ENCODE results near the gene SEPTIN3.

DNA sequence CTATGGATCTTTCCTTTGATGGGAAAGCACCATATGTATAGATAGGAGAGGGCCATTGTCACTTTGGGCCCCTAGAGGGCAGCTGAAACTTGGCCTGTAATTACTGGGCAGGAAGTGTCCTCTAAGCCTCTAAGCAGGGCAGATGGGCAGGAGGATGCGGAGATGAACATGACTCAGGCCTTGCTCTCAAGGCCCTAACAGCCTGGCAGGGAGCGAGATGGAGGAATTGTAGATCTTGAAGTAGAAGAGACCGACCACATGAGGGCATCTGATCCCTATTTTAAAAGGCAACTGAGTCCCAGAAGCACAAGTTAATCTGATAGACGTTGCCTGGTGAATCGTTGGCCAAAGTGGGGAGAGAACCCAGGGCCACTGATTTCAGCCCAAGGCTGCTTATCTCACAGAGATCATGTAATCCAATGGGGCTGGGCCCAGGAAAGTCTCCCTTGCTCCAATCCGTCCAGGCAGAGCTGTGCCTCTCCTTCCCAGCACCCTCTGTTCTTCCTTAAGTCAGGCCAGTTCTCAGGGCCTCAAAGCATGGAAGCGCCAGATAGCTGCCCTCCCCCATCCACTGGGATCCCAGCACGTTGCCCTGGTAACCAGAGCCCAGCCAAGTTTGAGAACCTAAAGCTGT, 2.5 kb upstream of the SEPTIN3 start:
- TF ChIP-seq, protein P1, sequence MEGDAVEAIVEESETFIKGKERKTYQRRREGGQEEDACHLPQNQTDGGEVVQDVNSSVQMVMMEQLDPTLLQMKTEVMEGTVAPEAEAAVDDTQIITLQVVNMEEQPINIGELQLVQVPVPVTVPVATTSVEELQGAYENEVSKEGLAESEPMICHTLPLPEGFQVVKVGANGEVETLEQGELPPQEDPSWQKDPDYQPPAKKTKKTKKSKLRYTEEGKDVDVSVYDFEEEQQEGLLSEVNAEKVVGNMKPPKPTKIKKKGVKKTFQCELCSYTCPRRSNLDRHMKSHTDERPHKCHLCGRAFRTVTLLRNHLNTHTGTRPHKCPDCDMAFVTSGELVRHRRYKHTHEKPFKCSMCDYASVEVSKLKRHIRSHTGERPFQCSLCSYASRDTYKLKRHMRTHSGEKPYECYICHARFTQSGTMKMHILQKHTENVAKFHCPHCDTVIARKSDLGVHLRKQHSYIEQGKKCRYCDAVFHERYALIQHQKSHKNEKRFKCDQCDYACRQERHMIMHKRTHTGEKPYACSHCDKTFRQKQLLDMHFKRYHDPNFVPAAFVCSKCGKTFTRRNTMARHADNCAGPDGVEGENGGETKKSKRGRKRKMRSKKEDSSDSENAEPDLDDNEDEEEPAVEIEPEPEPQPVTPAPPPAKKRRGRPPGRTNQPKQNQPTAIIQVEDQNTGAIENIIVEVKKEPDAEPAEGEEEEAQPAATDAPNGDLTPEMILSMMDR (IDR thresholded peaks at IDR 0.05; ENCODE audit: poor library complexity): peak; percentile 50
- TF ChIP-seq EZH2phosphoT487 (IDR thresholded peaks at IDR 0.05; ENCODE audit: low read depth, severe bottlenecking, unreplicated experiment) (no peak), EZH2 (IDR thresholded peaks at IDR 0.05; ENCODE audit: borderline replicate concordance) (no peak)
